ENCODE results near the gene SOCS1.

Gene SOCS1

GRCh38 chr16:11260596-11260966 is 4.6 kb upstream of the SOCS1 start:
- no peak for DNase-seq (ENCODE audit: low spot score)

- no peak for DNase-seq (ENCODE audit: low spot score)
These were observed 3.9 kb upstream of the SOCS1 start for GRCh38 chr16:11259655-11260595.

GRCh38 chr16:11258553-11259492 is 2.8 kb upstream of the SOCS1 start:
- peak; percentile 37 for DNase-seq (ENCODE audit: low spot score)

- peak; percentile 83 for DNase-seq (ENCODE audit: low spot score)
These were observed 1.3 kb upstream of the SOCS1 start for GRCh38 chr16:11257131-11257938.

- peak; percentile 66 for DNase-seq (ENCODE audit: low spot score)
These were observed 692 bp upstream of the SOCS1 start for GRCh38 chr16:11256661-11257130.

GRCh38 chr16:11254913-11255736 is 879 bp downstream of the SOCS1 start:
- DNase-seq (ENCODE audit: low spot score): peak; percentile 36

- no peak for DNase-seq (ENCODE audit: low spot score)
These were observed 1.8 kb downstream of the SOCS1 start for GRCh38 chr16:11253995-11254912.

GRCh38 chr16:11253009-11253994 is 2.7 kb downstream of the SOCS1 start:
- DNase-seq (ENCODE audit: low spot score): peak; percentile 31

GRCh38 chr16:11252482-11252931 is 3.5 kb downstream of the SOCS1 start:
- DNase-seq (ENCODE audit: low spot score): no peak

GRCh38 chr16:11251525-11252481 is 4.2 kb downstream of the SOCS1 start:
- DNase-seq (ENCODE audit: low spot score): peak; percentile 41

GRCh38 chr16:11250786-11251524 is 5.0 kb downstream of the SOCS1 start:
- DNase-seq (ENCODE audit: low spot score): no peak

GRCh38 chr16:11250091-11250785 is 5.8 kb downstream of the SOCS1 start:
- DNase-seq (ENCODE audit: low spot score): no peak

- no peak for DNase-seq (ENCODE audit: low spot score)
These were observed 6.6 kb downstream of the SOCS1 start for GRCh38 chr16:11249233-11250061.

- DNase-seq (ENCODE audit: low spot score): no peak
These were observed 7.9 kb downstream of the SOCS1 start for GRCh38 chr16:11248133-11248532.

GRCh38 chr16:11245988-11246387 is 10.0 kb downstream of the SOCS1 start:
- no peak for DNase-seq (ENCODE audit: low spot score)
